DND-41 (cell line): ENCODE results near the gene ITPR1.

Experiments
- EZH2 ChIP-seq: IDR thresholded peaks from 3 replicates; pipeline ENCODE4 v1.6.1; 2012; ENCODE audit warnings: borderline replicate concordance, low read depth, mild to moderate bottlenecking, moderate library complexity, low read length, inconsistent platforms; ENCODE audit not compliant: severe bottlenecking
- TF ChIP-seq, protein P1 (sequence below): IDR thresholded peaks from 2 replicates; pipeline ENCODE4 v1.5.1; 2012; ENCODE audit warnings: borderline replicate concordance, low read length, moderate library complexity, mild to moderate bottlenecking; ENCODE audit not compliant: poor library complexity, severe bottlenecking; ENCODE audit errors: extremely low read depth

GRCh38 chr3:4695846-4696245 is 202.7 kb downstream of the ITPR1 start:
- no peak for TF ChIP-seq EZH2
- TF ChIP-seq, protein P1, sequence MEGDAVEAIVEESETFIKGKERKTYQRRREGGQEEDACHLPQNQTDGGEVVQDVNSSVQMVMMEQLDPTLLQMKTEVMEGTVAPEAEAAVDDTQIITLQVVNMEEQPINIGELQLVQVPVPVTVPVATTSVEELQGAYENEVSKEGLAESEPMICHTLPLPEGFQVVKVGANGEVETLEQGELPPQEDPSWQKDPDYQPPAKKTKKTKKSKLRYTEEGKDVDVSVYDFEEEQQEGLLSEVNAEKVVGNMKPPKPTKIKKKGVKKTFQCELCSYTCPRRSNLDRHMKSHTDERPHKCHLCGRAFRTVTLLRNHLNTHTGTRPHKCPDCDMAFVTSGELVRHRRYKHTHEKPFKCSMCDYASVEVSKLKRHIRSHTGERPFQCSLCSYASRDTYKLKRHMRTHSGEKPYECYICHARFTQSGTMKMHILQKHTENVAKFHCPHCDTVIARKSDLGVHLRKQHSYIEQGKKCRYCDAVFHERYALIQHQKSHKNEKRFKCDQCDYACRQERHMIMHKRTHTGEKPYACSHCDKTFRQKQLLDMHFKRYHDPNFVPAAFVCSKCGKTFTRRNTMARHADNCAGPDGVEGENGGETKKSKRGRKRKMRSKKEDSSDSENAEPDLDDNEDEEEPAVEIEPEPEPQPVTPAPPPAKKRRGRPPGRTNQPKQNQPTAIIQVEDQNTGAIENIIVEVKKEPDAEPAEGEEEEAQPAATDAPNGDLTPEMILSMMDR = no peak
